Astrocyte of the spinal cord (primary cell): ENCODE results near the gene MOCS2.

ENCODE experiments used
- DNase-seq: peaks from one replicate; pipeline ENCODE4 v3.0.0; 2011; ENCODE audit warnings: low read depth, low spot score
- H3K4me3 ChIP-seq: 2 replicates; pipeline ENCODE4 v1.5.1; 2011; ENCODE audit warnings: low read depth, mild to moderate bottlenecking, low read length, moderate library complexity
- CTCF ChIP-seq: IDR thresholded peaks from 2 replicates; pipeline ENCODE4 v1.5.1; 2012; ENCODE audit warnings: low read depth, mild to moderate bottlenecking, low read length, inconsistent platforms
- in situ Hi-C: cut with HindIII; loops from 2 replicates; pipeline ENCODE4 v1.10.0; 2017; ENCODE audit warnings: low sequenced_read_pairs

Gene MOCS2

GRCh38 chr5:53052499-53052898, 57.1 kb downstream of the MOCS2 start:
- DNase-seq = no peak
- no peak overlapping the region for H3K4me3 ChIP-seq
- in situ Hi-C loops = no loop called here
- no peak for TF ChIP-seq CTCF

- TF ChIP-seq CTCF = no peak
- in situ Hi-C loops = no loop called here
- no peak overlapping the region for H3K4me3 ChIP-seq
- DNase-seq = no peak
Measured at GRCh38 chr5:53048248-53048647, 61.3 kb downstream of the MOCS2 start.
